ENCODE results near the gene AEBP2. TPM values are rescaled to one million over a fixed set of nuclear protein-coding genes. Genes with fewer than 3 reads are reported as not detected.
"Not testable (repeated sequence)": the region's sequence is repeated elsewhere in the genome, so short reads cannot be mapped to it uniquely, and the experiment has no call there.

The AEBP2 gene
- total RNA-seq, 2 donors from 2014 or later: 28.3 to 79.6 TPM

GRCh38 chr12:19415563-19415962 lies 23.7 kb upstream of the AEBP2 start:
- no peaks in the 10 kb centered on the region for H3K27me3 ChIP-seq (replicated peaks; ENCODE audit: insufficient read depth)
- no peak for TF ChIP-seq CTCF (IDR thresholded peaks at IDR 0.05)
- no peak overlapping the region for H3K4me3 ChIP-seq
- H3K27ac ChIP-seq: peak overlapping the region; percentile 12 to 53
- no peaks in the 10 kb centered on the region for H3K9me3 ChIP-seq
- peaks cover 20 to 39% of the 10 kb centered on the region in 2 donors for H3K4me1 ChIP-seq (ENCODE audit: control insufficient read depth in 1 of 2, low read depth in 2 of 2)
- DNase-seq (ENCODE audit: low spot score) (no peak), ATAC-seq (ENCODE audit: insufficient number of reproducible peaks, low FRiP score, low read depth) (no peak)
- no peaks in the 10 kb centered on the region for H3K36me3 ChIP-seq

- no peaks in the 10 kb centered on the region for H3K27me3 ChIP-seq (replicated peaks; ENCODE audit: insufficient read depth)
- H3K4me3 ChIP-seq: no peak overlapping the region
- no peaks in the 10 kb centered on the region for H3K9me3 ChIP-seq
- DNase-seq (ENCODE audit: low spot score) (no peak), ATAC-seq (ENCODE audit: insufficient number of reproducible peaks, low FRiP score, low read depth) (no peak)
- peaks cover 0 to 7% of the 10 kb centered on the region in 2 donors for H3K4me1 ChIP-seq (ENCODE audit: control insufficient read depth in 1 of 2, low read depth in 2 of 2)
- no peaks in the 10 kb centered on the region for H3K36me3 ChIP-seq
- no peak overlapping the region for H3K27ac ChIP-seq
- no peak for TF ChIP-seq CTCF (IDR thresholded peaks at IDR 0.05)
Observed at GRCh38 chr12:19419086-19419485, 20.2 kb upstream of the AEBP2 start.

GRCh38 chr12:19421503-19422282 lies 17.6 kb upstream of the AEBP2 start:
- no peak for ATAC-seq (ENCODE audit: insufficient number of reproducible peaks, low FRiP score, low read depth)
- TF ChIP-seq CTCF (IDR thresholded peaks at IDR 0.05): no peak
- Histone ChIP-seq H3K36me3 (no peaks in the 10 kb centered on the region), H3K27ac (no peak overlapping the region), H3K4me1 (ENCODE audit: control insufficient read depth in 1 of 2, low read depth in 2 of 2) (peaks cover 0 to 2% of the 10 kb centered on the region in 2 donors), H3K9me3 (no peaks in the 10 kb centered on the region), H3K4me3 (no peak overlapping the region), H3K27me3 (replicated peaks; ENCODE audit: insufficient read depth) (no peaks in the 10 kb centered on the region)
- DNase-seq (ENCODE audit: low spot score): no peak

GRCh38 chr12:19423166-19423930 lies 15.9 kb upstream of the AEBP2 start:
- no peak for TF ChIP-seq CTCF (IDR thresholded peaks at IDR 0.05)
- ATAC-seq (ENCODE audit: insufficient number of reproducible peaks, low FRiP score, low read depth) (no peak), DNase-seq (ENCODE audit: low spot score) (no peak)
- Histone ChIP-seq H3K4me3 (no peak overlapping the region), H3K27me3 (replicated peaks; ENCODE audit: insufficient read depth) (no peaks in the 10 kb centered on the region), H3K27ac (no peak overlapping the region), H3K36me3 (no peaks in the 10 kb centered on the region), H3K4me1 (ENCODE audit: control insufficient read depth in 1 of 2, low read depth in 2 of 2) (no peaks in the 10 kb centered on the region), H3K9me3 (no peaks in the 10 kb centered on the region)

GRCh38 chr12:19428246-19428645 lies 11.0 kb upstream of the AEBP2 start:
- TF ChIP-seq CTCF (IDR thresholded peaks at IDR 0.05): no peak
- Histone ChIP-seq H3K27ac (no peak overlapping the region), H3K4me3 (no peak overlapping the region), H3K9me3 (no peaks in the 10 kb centered on the region), H3K27me3 (replicated peaks; ENCODE audit: insufficient read depth) (no peaks in the 10 kb centered on the region), H3K4me1 (ENCODE audit: control insufficient read depth in 1 of 2, low read depth in 2 of 2) (peaks cover 15 to 24% of the 10 kb centered on the region in 2 donors), H3K36me3 (no peaks in the 10 kb centered on the region)
- DNase-seq (ENCODE audit: low spot score) (no peak), ATAC-seq (ENCODE audit: insufficient number of reproducible peaks, low FRiP score, low read depth) (no peak)

GRCh38 chr12:19429491-19429890 lies 9.8 kb upstream of the AEBP2 start:
- H3K27ac ChIP-seq; H3K27me3 ChIP-seq (replicated peaks; ENCODE audit: insufficient read depth); DNase-seq (ENCODE audit: low spot score); H3K9me3 ChIP-seq; H3K4me3 ChIP-seq; ATAC-seq (ENCODE audit: insufficient number of reproducible peaks, low FRiP score, low read depth); H3K36me3 ChIP-seq: not testable (repeated sequence)
- H3K4me1 ChIP-seq (ENCODE audit: control insufficient read depth in 1 of 2, low read depth in 2 of 2): peaks cover 15 to 24% of the 10 kb centered on the region in 2 donors

Measured in thoracic aorta (tissue), 2 donors.